Neural cell (in vitro differentiated cells): ENCODE data around the gene TAC1.

Experiments
- SMC3 ChIP-seq: fragments of 450-650 bp; conservative IDR thresholded peaks from 2 replicates; pipeline ENCODE4 v1.6.1; 2014; ENCODE audit warnings: antibody characterized with exemption, mild to moderate bottlenecking, moderate library complexity; ENCODE audit not compliant: poor library complexity
- TF ChIP-seq, protein P1 (sequence below): fragments of 450-650 bp; IDR thresholded peaks from 2 replicates; pipeline ENCODE4 v1.5.1; 2014; ENCODE audit warnings: antibody characterized with exemption, mild to moderate bottlenecking, moderate library complexity; ENCODE audit not compliant: poor library complexity, severe bottlenecking
- TF ChIP-seq, protein P2 (sequence below): IDR thresholded peaks from 2 replicates; pipeline ENCODE4 v1.6.1; 2012; ENCODE audit warnings: borderline replicate concordance

DNA sequence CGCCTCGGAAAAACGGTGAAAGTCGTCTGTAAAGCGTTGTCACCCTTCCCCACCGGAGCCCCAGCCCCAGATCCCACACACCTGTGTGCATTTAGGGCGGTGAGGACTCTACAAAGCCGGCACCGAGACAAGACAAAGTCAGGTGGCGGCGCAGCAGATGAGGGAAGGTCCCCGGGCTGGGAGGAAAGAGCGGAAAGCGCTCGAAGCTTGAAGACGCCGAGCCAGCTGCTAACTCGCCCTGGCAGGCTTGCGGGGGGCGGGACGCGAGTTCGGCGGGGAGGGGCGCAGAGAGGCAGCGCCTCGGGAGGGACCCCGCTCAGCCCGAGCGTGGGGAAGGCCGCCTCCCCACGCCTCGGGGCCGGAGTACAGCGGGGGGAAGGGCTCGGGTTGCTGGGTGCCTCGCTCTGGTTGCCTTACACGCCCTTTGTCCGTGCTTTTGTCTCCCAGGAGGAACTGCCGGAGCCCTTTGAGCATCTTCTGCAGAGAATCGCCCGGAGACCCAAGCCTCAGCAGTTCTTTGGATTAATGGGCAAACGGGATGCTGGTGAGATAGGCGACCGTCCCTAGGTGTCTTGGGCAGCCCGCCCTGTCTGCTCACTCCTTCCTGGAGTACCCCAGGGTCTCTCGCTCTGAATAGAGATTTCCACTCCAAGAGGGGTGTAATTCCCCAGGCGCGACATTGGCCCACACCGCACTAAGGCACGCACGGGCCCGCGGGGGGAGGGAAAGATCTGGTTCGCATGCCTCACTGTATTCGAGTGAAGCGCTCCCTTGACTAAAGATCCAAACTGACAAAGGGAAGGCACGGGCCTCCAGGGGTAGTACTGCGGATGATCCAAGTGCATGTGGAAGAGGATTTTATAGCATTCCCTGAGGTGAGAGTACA, 1.6 kb downstream of the TAC1 start:
- TF ChIP-seq, protein P1, sequence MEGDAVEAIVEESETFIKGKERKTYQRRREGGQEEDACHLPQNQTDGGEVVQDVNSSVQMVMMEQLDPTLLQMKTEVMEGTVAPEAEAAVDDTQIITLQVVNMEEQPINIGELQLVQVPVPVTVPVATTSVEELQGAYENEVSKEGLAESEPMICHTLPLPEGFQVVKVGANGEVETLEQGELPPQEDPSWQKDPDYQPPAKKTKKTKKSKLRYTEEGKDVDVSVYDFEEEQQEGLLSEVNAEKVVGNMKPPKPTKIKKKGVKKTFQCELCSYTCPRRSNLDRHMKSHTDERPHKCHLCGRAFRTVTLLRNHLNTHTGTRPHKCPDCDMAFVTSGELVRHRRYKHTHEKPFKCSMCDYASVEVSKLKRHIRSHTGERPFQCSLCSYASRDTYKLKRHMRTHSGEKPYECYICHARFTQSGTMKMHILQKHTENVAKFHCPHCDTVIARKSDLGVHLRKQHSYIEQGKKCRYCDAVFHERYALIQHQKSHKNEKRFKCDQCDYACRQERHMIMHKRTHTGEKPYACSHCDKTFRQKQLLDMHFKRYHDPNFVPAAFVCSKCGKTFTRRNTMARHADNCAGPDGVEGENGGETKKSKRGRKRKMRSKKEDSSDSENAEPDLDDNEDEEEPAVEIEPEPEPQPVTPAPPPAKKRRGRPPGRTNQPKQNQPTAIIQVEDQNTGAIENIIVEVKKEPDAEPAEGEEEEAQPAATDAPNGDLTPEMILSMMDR: no peak
- TF ChIP-seq, protein P2, sequence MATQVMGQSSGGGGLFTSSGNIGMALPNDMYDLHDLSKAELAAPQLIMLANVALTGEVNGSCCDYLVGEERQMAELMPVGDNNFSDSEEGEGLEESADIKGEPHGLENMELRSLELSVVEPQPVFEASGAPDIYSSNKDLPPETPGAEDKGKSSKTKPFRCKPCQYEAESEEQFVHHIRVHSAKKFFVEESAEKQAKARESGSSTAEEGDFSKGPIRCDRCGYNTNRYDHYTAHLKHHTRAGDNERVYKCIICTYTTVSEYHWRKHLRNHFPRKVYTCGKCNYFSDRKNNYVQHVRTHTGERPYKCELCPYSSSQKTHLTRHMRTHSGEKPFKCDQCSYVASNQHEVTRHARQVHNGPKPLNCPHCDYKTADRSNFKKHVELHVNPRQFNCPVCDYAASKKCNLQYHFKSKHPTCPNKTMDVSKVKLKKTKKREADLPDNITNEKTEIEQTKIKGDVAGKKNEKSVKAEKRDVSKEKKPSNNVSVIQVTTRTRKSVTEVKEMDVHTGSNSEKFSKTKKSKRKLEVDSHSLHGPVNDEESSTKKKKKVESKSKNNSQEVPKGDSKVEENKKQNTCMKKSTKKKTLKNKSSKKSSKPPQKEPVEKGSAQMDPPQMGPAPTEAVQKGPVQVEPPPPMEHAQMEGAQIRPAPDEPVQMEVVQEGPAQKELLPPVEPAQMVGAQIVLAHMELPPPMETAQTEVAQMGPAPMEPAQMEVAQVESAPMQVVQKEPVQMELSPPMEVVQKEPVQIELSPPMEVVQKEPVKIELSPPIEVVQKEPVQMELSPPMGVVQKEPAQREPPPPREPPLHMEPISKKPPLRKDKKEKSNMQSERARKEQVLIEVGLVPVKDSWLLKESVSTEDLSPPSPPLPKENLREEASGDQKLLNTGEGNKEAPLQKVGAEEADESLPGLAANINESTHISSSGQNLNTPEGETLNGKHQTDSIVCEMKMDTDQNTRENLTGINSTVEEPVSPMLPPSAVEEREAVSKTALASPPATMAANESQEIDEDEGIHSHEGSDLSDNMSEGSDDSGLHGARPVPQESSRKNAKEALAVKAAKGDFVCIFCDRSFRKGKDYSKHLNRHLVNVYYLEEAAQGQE: peak; percentile 61
- no peak for TF ChIP-seq SMC3
